NCI-H82 treated with DMSO at 0.1 percent for 48 hours (cell line): ENCODE measurements around the gene BRD9.
"Not testable (repeated sequence)": the region's sequence is repeated elsewhere in the genome, so short reads cannot be mapped to it uniquely, and the experiment has no call there.

ENCODE experiments used
- DNase-seq: peaks from one replicate; lab custom pipeline; 2025; ENCODE audit not compliant: unreplicated experiment; lab: John Stamatoyannopoulos, UW

The BRD9 gene

GRCh38 chr5:860506-861150, 32.0 kb downstream of the BRD9 start:
- no peak for DNase-seq

- DNase-seq: no peak
These were observed 32.8 kb downstream of the BRD9 start for GRCh38 chr5:859798-860296.

- no peak for DNase-seq
These were observed 33.2 kb downstream of the BRD9 start for GRCh38 chr5:859391-859790.

GRCh38 chr5:858726-859125, 33.9 kb downstream of the BRD9 start:
- no peak for DNase-seq

GRCh38 chr5:856531-857425, 35.8 kb downstream of the BRD9 start:
- DNase-seq: no peak

GRCh38 chr5:855771-856530, 36.6 kb downstream of the BRD9 start:
- DNase-seq: no peak

- no peak for DNase-seq
These were observed 37.4 kb downstream of the BRD9 start for GRCh38 chr5:854966-855743.

GRCh38 chr5:854217-854616, 38.4 kb downstream of the BRD9 start:
- DNase-seq: no peak

GRCh38 chr5:853416-854090, 39.0 kb downstream of the BRD9 start:
- DNase-seq: not testable (repeated sequence)

GRCh38 chr5:852431-853401, 39.9 kb downstream of the BRD9 start:
- no peak for DNase-seq

- no peak for DNase-seq
These were observed 40.6 kb downstream of the BRD9 start for GRCh38 chr5:852018-852417.

- no peak for DNase-seq
These were observed 41.0 kb downstream of the BRD9 start for GRCh38 chr5:851553-851952.

- DNase-seq: no peak
These were observed 41.5 kb downstream of the BRD9 start for GRCh38 chr5:851076-851475.

GRCh38 chr5:850511-851006, 42.0 kb downstream of the BRD9 start, which contains the start of gene ZDHHC11:
Gene ZDHHC11, minus strand, starts transcription at chr5:850986. Its CDS starts 384 bp downstream, at chr5:850602.
- no peak for DNase-seq

GRCh38 chr5:849651-850301, 42.8 kb downstream of the BRD9 start:
- DNase-seq: no peak

- no peak for DNase-seq
These were observed 43.9 kb downstream of the BRD9 start for GRCh38 chr5:848671-849111.

- not testable (repeated sequence) for DNase-seq
These were observed 44.9 kb downstream of the BRD9 start for GRCh38 chr5:847736-848135.

- not testable (repeated sequence) for DNase-seq
These were observed 45.4 kb downstream of the BRD9 start for GRCh38 chr5:847212-847611.
